Measurements from ENCODE around the gene PSD2.

The PSD2 gene

GRCh38 chr5:139854029-139854605, 58.5 kb downstream of the PSD2 start:
- no peak for DNase-seq (ENCODE audit: low spot score)

GRCh38 chr5:139854953-139855352, 59.3 kb downstream of the PSD2 start:
- DNase-seq (ENCODE audit: low spot score): no peak

GRCh38 chr5:139855451-139855850, 59.8 kb downstream of the PSD2 start:
- no peak for DNase-seq (ENCODE audit: low spot score)

- no peak for DNase-seq (ENCODE audit: low spot score)
Measured at GRCh38 chr5:139855946-139856540, 60.4 kb downstream of the PSD2 start.

- no peak for DNase-seq (ENCODE audit: low spot score)
Measured at GRCh38 chr5:139856714-139857113, 61.1 kb downstream of the PSD2 start.

GRCh38 chr5:139859013-139859412, 63.4 kb downstream of the PSD2 start:
- no peak for DNase-seq (ENCODE audit: low spot score)

GRCh38 chr5:139861021-139861888, 65.6 kb downstream of the PSD2 start:
- DNase-seq (ENCODE audit: low spot score): no peak

- DNase-seq (ENCODE audit: low spot score): no peak
Measured at GRCh38 chr5:139861889-139862207, 66.2 kb downstream of the PSD2 start.

- no peak for DNase-seq (ENCODE audit: low spot score)
Measured at GRCh38 chr5:139862313-139862712, 66.7 kb downstream of the PSD2 start.

- no peak for DNase-seq (ENCODE audit: low spot score)
Measured at GRCh38 chr5:139862803-139863202, 67.2 kb downstream of the PSD2 start.

- no peak for DNase-seq (ENCODE audit: low spot score)
Measured at GRCh38 chr5:139863361-139863760, 67.8 kb downstream of the PSD2 start.

GRCh38 chr5:139863855-139864558, 68.4 kb downstream of the PSD2 start:
- peak; percentile 55 for DNase-seq (ENCODE audit: low spot score)

- DNase-seq (ENCODE audit: low spot score): no peak
Measured at GRCh38 chr5:139864716-139865483, 69.3 kb downstream of the PSD2 start.

GRCh38 chr5:139867109-139867508, 71.5 kb downstream of the PSD2 start:
- DNase-seq (ENCODE audit: low spot score): no peak

GRCh38 chr5:139867581-139867980, 72.0 kb downstream of the PSD2 start:
- no peak for DNase-seq (ENCODE audit: low spot score)

- DNase-seq (ENCODE audit: low spot score): no peak
Measured at GRCh38 chr5:139869042-139869790, 73.6 kb downstream of the PSD2 start.

- DNase-seq (ENCODE audit: low spot score): no peak
Measured at GRCh38 chr5:139870677-139871076, 75.1 kb downstream of the PSD2 start.

GRCh38 chr5:139871614-139872013, 76.0 kb downstream of the PSD2 start:
- DNase-seq (ENCODE audit: low spot score): no peak

- DNase-seq (ENCODE audit: low spot score): no peak
Measured at GRCh38 chr5:139872052-139872766, 76.6 kb downstream of the PSD2 start.

Data from SK-N-DZ (cell line).